Activated CD8-positive, alpha-beta memory T cell treated with anti-CD3 and anti-CD28 coated beads for 24 hours (primary cell): Measurements from ENCODE around the gene KRT76.
"Not testable (repeated sequence)": the region's sequence is repeated elsewhere in the genome, so short reads cannot be mapped to it uniquely, and the experiment has no call there.

Source experiments
- DNase-seq: peaks from one replicate; pipeline ENCODE4 v3.0.0-alpha.2; 2020

Gene KRT76

DNA sequence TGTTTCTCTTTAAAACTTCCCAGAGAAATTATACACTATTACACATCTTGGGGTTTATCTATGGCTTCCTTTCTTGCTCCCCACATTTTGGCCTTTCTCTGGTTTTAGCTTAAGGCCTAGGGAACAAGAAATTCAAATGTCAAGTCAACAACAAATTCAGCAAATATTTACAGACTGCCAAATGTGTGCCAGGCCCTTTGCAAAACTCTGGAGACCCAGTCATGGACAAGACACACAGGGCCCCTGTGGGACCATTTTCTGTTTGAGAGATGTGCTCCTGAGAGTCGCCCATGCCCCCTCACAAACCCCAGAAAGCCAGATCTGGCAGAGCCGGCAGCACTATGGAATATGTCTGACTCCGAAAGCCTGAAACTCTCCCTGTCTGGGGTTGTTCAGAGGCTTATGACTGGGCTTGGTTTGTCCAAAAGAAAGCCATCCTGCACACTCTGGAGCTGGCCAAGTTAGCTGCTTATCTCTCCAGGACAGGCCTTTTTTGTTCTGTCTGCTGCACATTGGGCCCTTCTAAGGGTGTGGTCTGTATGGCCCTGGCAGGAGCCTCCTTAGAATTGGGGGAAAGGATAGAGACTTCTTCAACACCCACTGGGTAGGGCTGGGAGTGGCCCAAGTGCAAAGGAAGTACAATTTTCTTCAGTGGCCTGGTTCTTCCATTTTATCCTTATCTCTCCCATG, 19.8 kb upstream of the KRT76 start:
- DNase-seq = no peak

- no peak for DNase-seq
Measured at GRCh38 chr12:52796429-52796794, 19.3 kb upstream of the KRT76 start.

DNA sequence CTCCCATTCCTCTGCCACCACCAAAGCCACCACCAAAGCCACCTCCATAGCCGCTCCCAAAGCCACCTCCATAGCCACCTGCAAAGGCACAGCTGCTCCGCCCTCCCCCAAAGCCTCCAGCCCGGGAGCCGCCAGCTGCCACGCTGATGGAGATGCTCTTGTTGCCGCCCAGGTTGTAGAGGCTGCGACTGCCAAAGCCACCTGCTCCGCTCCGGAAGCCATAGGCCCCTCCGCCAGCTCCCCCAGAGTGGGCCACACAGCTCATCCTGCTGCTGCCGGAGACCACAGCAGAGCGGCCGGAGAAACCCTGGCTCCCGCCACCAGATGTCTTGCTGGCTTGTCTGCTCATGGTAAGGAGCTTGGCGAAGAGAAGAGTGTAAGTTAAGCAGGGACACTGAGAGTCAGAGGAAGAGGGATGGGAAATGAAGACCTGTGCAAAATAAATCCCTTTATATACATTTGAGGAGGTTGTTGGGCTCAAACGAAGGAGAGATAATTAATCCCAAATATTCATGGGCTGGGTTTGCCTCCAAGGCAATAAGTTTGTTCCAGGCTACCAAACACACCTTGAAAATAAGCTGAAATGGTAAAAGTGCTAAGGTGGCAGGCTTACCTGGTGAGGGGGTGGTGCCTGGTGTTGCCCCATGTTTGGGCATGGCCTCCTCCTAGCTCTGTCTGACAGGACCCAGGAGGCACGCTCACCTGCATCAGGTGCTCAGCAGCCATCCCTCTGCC, 18.7 kb upstream of the KRT76 start, which contains the start of gene KRT3:
KRT3 (minus strand) TSS at position 424 of the 735 bp plus-strand sequence; CDS start at position 349, 75 bp downstream.
- DNase-seq = no peak

DNA sequence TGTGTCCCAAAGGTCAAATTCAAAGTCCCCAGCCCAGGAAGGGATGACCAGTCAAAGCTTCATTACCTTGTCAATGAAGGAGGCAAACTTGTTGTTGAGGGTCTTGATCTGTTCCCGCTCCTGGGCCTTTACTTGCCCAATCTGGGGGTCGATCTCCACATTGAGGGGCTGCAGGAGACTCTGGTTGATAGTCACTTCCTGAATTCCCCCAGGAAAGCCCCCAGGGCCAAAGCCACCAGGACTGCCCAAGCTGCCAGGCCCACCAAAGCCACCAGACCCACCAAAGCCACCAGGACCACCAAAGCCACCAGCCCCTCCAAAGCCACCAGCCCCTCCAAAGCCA, 18.2 kb upstream of the KRT76 start:
- not testable (repeated sequence) for DNase-seq

- DNase-seq = no peak
Measured at GRCh38 chr12:52794479-52795331, 17.6 kb upstream of the KRT76 start.

DNA sequence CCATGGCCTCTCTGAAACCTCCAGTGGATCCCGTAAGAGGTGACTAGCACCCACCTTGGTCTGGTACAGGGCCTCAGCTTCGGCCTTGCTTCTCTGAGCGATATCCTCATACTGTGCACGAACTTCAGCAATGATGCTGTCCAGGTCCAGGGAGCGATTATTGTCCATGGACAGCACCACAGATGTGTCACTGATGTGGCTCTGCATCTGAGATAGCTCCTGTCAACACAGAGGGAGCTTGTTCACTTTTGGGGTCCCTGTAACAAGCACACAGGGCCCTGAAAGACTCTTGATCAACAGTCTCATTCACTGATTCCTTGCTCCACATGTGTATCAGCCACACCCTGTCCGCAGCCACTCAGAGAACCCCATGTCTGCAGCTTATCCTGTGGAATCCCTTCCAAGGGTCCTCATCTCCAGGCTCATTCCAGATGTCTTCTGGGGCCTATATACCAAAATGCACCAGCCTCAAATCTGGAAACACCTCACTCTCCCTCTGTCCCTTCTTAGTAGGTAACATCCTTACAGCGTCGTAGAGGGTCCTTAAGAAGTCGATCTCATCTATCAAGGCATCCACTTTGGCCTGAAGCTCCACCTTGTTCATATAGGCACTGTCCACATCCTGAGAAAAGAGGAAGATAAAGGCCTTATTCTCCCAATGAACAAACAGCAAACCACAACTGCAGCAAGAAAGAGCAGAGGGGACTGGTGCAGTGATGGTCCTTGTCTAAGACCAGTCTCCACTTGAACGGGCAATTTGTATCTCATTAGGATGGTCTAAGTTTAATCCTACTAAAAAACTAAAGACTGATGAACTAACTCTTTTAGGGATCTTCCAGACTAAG, 15.3 kb upstream of the KRT76 start:
- no peak for DNase-seq

DNA sequence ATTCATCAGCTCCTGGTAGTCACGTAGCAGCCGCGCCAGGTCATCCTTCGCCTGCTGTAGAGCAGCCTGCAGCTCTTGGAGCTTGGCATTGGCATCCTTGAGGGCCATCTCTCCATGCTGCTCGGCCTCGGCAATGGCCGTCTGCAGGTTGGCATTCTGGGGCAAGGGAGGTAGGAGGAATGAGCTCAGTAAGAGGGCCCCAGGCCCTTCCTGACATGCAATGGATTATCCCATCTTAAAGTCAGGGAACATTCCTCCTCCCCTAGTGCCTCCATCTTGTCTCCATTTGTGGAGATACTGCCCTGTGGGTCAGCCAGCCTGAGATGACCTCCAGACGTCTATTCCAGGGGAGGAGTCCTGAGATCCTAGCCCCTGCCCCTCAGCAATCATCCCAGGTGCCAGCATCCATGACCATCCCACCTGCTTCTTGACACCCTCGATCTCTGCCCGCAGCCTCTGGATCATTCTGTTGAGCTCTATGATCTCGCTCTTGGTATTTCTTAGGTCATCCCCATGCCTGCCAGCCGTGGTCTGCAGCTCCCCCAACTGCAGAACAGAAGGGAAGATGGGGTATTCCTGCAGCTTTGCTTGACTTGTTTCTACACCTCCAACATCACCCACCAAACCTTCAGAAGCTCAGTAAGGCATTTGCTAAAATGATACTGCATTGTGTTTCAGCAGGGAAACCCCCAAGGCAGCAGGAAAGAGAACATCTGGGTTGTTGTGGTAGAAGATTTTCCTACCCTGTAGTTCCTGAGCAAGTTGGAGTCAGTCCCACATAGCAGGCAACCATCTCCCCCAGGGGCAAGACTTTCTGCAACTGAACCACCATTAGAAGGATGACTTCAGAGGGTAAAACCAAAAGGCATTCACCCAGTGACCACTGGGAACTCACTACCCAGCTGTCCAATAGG, 14.4 kb upstream of the KRT76 start:
- no peak for DNase-seq

GRCh38 chr12:52790427-52791270, 13.5 kb upstream of the KRT76 start:
- no peak for DNase-seq

DNA sequence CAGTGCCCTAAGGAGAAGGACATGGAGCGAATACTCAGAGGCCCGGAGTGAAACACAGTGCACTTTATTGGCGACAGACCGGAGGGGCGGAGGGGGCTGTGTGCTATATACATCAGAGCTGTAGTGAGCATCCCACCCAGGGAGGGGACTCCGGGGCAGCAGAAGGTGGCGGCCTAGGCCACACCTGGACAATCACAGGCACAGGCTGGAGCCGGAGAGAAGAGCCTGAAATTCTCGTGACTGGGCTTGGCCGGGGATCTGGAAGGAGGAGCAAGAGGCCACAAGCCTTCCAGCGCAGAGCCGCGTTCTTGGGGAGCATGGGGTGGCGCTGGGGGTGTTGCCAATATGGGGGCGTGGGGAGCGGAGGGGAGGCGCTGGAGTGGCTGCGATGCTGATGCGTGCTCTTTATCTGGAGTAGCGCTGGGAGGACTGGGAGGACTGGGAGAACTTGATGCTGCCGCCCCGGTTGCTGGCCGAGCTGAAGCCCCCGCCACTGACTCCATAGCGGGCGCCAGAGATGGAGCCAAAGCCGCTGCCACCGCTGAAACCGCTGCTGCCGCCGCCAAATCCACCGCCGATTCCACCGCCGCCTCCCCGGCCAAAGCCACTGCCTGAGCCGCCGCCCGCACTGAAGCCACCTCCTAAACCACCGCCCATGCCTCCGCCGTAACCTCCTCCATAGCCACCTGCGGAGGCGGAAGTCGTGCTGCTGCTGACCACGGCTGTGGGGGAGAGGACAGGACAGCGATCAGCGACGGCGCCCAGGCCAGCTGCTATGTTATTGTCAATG, 12.7 kb upstream of the KRT76 start:
- DNase-seq = no peak

DNA sequence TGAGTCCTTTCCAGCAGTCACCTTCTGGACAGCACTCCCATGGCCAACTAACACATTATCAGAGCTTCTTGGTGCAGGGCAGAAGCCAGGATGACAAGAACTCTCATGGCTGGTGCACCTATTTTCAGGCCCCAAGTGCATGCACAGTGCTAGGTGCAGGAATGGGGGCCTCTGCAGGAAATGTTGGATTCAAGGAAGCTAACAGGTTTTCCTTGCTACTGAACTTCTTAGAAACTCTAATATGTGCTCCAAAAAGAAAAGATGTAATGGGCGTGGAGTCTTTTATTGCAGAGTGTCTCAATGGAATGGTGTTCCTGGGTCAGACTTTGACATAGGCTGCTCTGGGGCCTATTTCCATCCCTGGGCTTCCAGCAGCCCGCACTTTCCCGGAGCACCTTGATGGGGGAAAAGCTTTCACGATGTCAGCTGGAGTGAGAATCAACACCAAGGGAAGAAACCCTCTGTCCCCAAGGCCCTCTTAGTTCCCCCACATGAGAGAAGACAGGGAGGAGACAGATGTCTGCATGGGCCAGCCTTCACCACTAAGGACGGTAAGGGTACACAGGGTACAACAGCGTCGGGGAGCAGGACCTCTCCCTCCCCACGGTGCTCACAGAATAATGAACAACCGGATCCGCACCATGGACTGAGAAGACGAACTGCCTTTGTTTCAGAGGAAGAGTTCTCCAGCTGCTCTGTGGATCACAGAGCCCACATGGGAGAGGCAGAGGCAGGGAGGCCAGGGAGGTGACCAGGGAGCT, 11.9 kb upstream of the KRT76 start:
- no peak for DNase-seq

DNA sequence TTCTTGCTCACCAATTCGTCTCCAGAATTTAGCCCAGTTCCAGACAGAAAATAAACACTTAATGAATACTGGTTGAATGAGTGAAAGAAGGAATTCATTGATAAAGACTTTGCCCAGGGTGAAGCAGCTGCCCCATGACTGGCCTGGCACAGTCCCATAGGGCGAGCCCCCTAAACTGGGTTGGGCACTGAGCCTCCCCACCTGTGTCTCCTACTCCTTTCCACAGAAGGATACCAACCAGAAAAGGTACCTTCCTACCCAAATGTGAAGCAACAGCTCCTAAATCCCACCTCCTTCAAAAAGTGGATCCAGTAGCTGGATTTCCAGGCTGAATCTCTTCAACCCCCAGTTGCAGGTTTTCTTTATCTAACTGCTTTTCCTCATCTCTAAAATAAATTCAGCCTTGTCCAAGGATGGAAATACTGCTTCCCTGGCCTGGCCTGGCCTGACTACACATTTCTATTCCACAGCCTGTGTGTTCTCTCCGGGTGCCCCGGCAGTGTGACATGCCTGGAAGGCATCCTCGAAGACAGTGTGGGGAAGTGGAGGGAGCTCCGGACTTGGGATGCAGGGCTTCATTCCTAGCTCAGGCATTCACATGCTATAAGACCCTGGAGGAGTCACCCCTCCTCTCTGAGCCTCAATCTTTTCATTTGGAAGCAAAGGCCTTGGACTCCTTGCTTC, 11.2 kb upstream of the KRT76 start:
- DNase-seq = no peak

DNA sequence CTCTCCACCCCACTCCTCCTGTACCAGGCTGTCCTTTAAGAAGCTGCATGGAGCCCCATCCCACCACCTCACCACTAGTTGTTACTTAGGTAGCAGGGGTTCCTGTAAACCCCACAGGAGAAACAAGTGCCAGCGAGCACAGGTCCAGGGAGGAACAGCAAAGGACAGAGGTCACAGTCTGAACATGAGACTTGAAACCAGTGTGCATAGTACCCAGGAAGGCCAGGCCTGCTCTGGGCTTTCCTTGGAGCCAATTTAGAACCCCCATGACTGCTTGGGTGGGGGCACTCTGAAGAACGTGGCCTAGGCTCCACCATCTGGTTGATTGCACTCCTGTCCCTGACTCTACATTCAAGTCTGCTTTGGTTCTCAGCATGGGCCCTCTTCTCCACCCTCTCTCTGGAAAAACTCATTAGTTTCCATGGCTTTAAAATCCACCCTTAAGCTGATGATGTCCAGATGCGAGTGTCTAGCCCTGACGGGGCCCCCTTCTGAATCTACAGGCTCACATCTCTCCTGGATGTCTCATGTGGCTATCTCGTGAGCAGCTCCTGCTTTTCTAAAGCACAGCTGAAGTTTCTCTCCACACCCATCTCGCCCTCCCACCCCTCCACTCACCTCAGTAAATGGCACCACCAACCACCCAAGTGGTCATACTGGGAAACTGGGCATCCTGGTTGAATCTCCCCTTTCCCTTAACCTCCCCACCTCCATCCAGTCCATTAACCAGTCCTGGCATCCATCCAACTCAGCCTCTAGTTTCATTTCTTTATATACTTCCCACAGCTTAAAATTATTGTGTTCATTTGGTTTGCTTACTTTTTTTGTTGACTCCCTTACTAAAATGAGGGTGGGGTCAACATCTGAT, 10.4 kb upstream of the KRT76 start:
- no peak for DNase-seq

DNA sequence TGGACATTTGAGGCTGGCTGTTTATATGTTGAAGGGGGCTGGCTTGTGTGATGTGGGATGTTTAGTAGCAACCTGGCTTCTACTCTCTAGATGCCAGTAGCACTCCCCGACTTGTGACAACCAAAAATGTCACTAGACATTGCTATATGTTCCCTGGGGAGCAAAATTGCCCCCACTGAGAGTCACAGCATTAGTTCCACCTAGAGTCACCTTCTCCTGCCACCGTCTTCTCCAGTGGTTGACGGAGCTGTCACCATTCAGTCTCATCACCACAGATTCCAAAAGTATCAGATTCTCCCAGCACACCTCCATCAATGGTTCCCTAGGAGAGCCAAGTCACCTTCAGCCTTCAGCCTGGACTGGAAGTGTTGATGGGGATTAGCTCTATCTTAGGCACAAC, 7.8 kb upstream of the KRT76 start:
- DNase-seq = no peak

- no peak for DNase-seq
Measured at GRCh38 chr12:52783563-52784316, 6.6 kb upstream of the KRT76 start.

DNA sequence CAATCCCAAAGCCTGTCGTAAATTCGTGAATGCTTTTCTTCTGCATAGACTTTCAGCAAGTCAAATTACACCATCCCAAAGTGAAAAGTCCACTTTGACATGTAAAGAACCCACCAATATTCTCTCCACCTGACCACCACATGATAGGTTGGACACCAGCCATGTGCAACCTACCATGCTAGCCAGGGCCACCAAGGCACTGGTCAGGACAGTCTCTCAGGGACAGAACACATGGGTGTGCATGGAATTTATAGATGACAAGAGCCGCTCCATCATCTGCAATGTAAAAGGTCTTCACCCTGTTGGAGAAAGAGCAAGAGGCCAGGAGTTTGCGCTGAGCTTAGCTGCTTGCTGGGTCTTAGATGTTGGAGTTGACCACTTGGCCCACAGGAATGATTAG, 5.4 kb upstream of the KRT76 start:
- no peak for DNase-seq

- DNase-seq = no peak
Measured at GRCh38 chr12:52781399-52782082, 4.4 kb upstream of the KRT76 start.
